ENCODE data around the gene PKP4. TPM values are rescaled to one million over a fixed set of nuclear protein-coding genes. Genes with fewer than 3 reads are reported as not detected.

The PKP4 gene
- total and polyA plus RNA-seq, 9 of the 15 experiments (the other 6 are each of a cell fraction or from before 2014, with no cell fraction given) = 24.6 to 99.1 (median 74.0) TPM

DNA sequence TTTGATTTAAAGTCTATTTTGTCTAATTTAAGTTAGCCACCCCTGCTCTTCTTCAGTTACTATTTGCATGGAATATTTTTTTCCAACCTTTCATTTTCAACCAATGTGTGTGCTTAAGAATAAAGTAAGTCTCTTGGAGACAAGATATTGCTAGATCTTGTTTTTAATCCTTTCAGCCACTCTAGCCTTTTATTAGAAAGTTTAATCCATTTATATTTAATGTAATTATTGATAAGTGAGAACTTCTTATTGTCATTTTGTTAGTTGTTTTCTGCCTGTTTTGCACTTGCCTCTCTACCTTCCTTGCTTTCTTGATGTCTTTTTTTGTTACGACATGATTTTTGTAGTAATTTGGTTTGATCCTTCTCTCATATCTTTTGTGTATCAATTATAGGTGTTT lies 46.6 kb upstream of the PKP4 start (continued):
- TF ChIP-seq, protein P1, sequence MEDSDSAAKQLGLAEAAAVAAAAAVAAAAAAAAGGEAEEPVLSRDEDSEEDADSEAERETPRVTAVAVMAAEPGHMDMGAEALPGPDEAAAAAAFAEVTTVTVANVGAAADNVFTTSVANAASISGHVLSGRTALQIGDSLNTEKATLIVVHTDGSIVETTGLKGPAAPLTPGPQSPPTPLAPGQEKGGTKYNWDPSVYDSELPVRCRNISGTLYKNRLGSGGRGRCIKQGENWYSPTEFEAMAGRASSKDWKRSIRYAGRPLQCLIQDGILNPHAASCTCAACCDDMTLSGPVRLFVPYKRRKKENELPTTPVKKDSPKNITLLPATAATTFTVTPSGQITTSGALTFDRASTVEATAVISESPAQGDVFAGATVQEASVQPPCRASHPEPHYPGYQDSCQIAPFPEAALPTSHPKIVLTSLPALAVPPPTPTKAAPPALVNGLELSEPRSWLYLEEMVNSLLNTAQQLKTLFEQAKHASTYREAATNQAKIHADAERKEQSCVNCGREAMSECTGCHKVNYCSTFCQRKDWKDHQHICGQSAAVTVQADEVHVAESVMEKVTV (CRISPR knock-in tag; IDR thresholded peaks at IDR 0.05) = no peak

DNA sequence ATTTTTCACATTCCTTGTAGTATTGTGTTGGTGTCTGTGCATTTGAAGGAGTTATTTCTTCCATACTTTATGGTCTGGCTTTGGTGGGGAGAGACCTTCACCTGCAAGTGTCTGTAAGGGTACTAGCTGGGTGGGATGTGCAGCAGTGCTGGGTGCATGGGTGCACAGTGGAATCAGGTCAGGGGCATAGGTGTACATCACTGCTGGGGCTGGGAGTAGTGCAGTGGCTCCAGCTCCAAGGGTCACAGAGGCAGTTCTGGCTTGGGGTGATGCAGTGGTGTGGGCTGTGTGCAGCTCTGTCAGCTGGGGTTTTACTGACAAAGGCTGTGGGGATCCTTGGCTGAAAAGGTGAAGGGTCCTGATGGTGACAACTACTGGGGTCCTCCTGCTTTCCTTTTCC lies 45.0 kb upstream of the PKP4 start:
- H4K20me1 ChIP-seq (replicated peaks; ENCODE audit: control insufficient read depth, insufficient read depth, low read length) = no peaks in the 10 kb centered on the region
- no peak overlapping the region for H3K9ac ChIP-seq (ENCODE audit: insufficient read depth in 1 of 2, low read depth in 2 of 2, low read length in 2 of 2)
- in situ Hi-C loops (cut with MboI) = no loop called here
- TF ChIP-seq ZNF79 (CRISPR knock-in tag; IDR thresholded peaks at IDR 0.05; ENCODE audit: low read depth) (no peak), TCF7 (IDR thresholded peaks at IDR 0.05; ENCODE audit: borderline replicate concordance) (no peak), FOXA1 (IDR thresholded peaks at IDR 0.05; ENCODE audit: borderline replicate concordance) (no peak), XRCC5 (IDR thresholded peaks at IDR 0.05; ENCODE audit: low read depth, low read length) (no peak), RBM15 (IDR thresholded peaks at IDR 0.05; ENCODE audit: insufficient read depth, low read length) (no peak), SAFB (IDR thresholded peaks at IDR 0.05; ENCODE audit: borderline replicate concordance, low read depth, low read length) (no peak)
- DNase-seq (ENCODE audit: extremely low read depth in 1 of 4, low spot score in 3 of 4) = no peak
- CTCF ChIA-PET (ENCODE audit: low intra/inter-chr PET ratio) = no interaction called here
- H2AFZ ChIP-seq (ENCODE audit: low read depth, low read length) = no peak overlapping the region
- no peaks in the 10 kb centered on the region for H3K9me3 ChIP-seq (replicated peaks; ENCODE audit: control insufficient read depth, insufficient read depth, low read depth, low read length)
- no peaks in the 10 kb centered on the region for H3K27me3 ChIP-seq (ENCODE audit: control insufficient read depth in 2 of 2, insufficient read depth in 2 of 2, low read length in 2 of 2)
- no peaks in the 10 kb centered on the region for H3K9me1 ChIP-seq (ENCODE audit: control insufficient read depth, insufficient read depth, low read length)
- H3K4me2 ChIP-seq (ENCODE audit: insufficient read depth, low read length) = no peak overlapping the region
- H3K4me1 ChIP-seq (replicated peaks in 1 of 2; ENCODE audit: control insufficient read depth in 2 of 2, insufficient read depth in 2 of 2, low read length in 2 of 2) = no peaks in the 10 kb centered on the region
- intact Hi-C loops (cut with micrococcal nuclease) = no loop called here
- no peak for ATAC-seq
- FAIRE-seq = no peak
- no peak overlapping the region for H3K4me3 ChIP-seq
- no peak overlapping the region for H3K27ac ChIP-seq (ENCODE audit: extremely low read depth, low read depth, low read length)
- H3K79me2 ChIP-seq (ENCODE audit: control insufficient read depth, insufficient read depth, low read length) = no peaks in the 10 kb centered on the region
- POLR2A ChIA-PET = no interaction called here
- BruUV-seq (replicated peaks) = no TSS peak
- no peaks in the 10 kb centered on the region for H3K36me3 ChIP-seq (ENCODE audit: control insufficient read depth, insufficient read depth, low read length)
